ENCODE results near the gene GOT1. TPM values are rescaled to one million over a fixed set of nuclear protein-coding genes. Genes with fewer than 3 reads are reported as not detected.

The GOT1 gene
- total and polyA plus RNA-seq, 2 of the 8 experiments (the other 6 are each of a cell fraction or from before 2014, with no cell fraction given) = 16.7 to 47.0 TPM

DNA sequence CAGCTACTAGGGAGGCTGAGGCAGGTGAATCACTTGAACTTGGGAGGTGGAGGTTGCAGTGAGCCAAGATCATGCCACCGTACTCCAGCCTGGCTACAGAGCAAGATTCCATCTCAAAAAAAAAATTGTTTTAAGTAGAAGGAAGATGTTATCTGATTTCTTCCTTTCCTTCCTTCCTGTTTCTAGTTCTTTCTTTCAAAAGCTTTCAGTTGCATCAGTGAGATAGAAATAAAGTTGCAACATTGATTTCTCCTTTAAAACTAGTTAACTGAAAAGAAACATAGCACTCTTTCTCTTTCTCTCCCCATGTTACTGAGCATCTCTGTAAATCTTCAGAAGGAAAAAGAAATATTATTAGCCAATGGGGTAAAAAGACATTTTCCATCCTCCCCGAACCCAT, 63.8 kb downstream of the GOT1 start:
- H3K79me1 ChIP-seq (ENCODE audit: low read depth, low read length) = no peaks in the 10 kb centered on the region
- H2BK15ac ChIP-seq (ENCODE audit: low read length) = no peak overlapping the region
- H3K4me2 ChIP-seq (ENCODE audit: insufficient read depth in 1 of 2, low read depth in 2 of 2, low read length in 2 of 2) = no peak overlapping the region
- no peak overlapping the region for H2BK120ac ChIP-seq (replicated peaks; ENCODE audit: low read depth, low read length)
- H3K56ac ChIP-seq (replicated peaks; ENCODE audit: insufficient read length, low read depth, low read length) = no peak overlapping the region
- no peak overlapping the region for H3K9ac ChIP-seq (replicated peaks in 1 of 4; ENCODE audit: extremely low read depth in 1 of 4, low read depth in 3 of 4, low read length in 3 of 4)
- no peaks in the 10 kb centered on the region for H4K20me1 ChIP-seq (replicated peaks in 1 of 2; ENCODE audit: control insufficient read depth in 1 of 2, insufficient read depth in 2 of 2, low read length in 2 of 2)
- H3K27ac ChIP-seq (ENCODE audit: low read depth, low read length) = no peak overlapping the region
- no peak overlapping the region for H3K18ac ChIP-seq (ENCODE audit: extremely low read depth, low read length)
- no peaks in the 10 kb centered on the region for H3K27me3 ChIP-seq (replicated peaks in 1 of 4; ENCODE audit: control insufficient read depth in 3 of 4, extremely low read depth in 1 of 4, insufficient read depth in 3 of 4, low read length in 3 of 4)
- no peaks in the 10 kb centered on the region for H3K79me2 ChIP-seq (ENCODE audit: control insufficient read depth in 1 of 2, insufficient read depth in 2 of 2, low read length in 2 of 2)
- H4K8ac ChIP-seq (ENCODE audit: extremely low read depth, insufficient read depth, low read length) = no peak overlapping the region
- H2AFZ ChIP-seq (ENCODE audit: low read length) = no peak overlapping the region
- no peak overlapping the region for H3K14ac ChIP-seq (ENCODE audit: insufficient read length)
- ChIA-PET POLR2A (ENCODE audit: partially characterized antibody) (interaction anchor here (1.2 kb wide), 1 partner anchor 63 kb away, joined by 3 read pairs; the partner anchor contains the start of gene GOT1), CTCF (ENCODE audit: partially characterized antibody) (interaction anchor here (1.5 kb wide), 1 partner anchor 49 kb away, joined by 3 read pairs; no protein-coding TSS in a partner anchor)
- DNase-seq (ENCODE audit: low read depth in 1 of 2, low spot score in 2 of 2) (no peak), FAIRE-seq (no peak)
- no peak overlapping the region for H4K5ac ChIP-seq (ENCODE audit: insufficient read length, low read depth, low read length)
- no peak overlapping the region for H2BK20ac ChIP-seq (ENCODE audit: low read length)
- H2BK12ac ChIP-seq (ENCODE audit: low read depth, low read length) = no peak overlapping the region
- H4K91ac ChIP-seq (replicated peaks; ENCODE audit: insufficient read length, low read length) = no peak overlapping the region
- H3K4me1 ChIP-seq (replicated peaks in 1 of 4; ENCODE audit: control insufficient read depth in 3 of 4, insufficient read depth in 4 of 4, low read length in 3 of 4) = no peaks in the 10 kb centered on the region
- H2AK5ac ChIP-seq (ENCODE audit: low read depth, low read length) = no peak overlapping the region
- WGBS, 2 experiments (ENCODE audit: extremely low coverage in 1 of 2, insufficient coverage in 1 of 2, insufficient read length in 1 of 2, insufficient replicate concordance in 2 of 2, low coverage in 1 of 2, low lambda C conversion rate in 2 of 2, missing lambda C conversion rate in 1 of 2) = 84% methylated on average over 2 of the region's 2 CpGs; no CpG with 5 or more reads in 1 of the 2 experiments
- no peak overlapping the region for H3K4me3 ChIP-seq (ENCODE audit: extremely low read depth in 1 of 4, insufficient read depth in 2 of 4, low read depth in 3 of 4, low read length in 4 of 4)
- no peaks in the 10 kb centered on the region for H3K36me3 ChIP-seq (ENCODE audit: control insufficient read depth in 2 of 4, insufficient read depth in 4 of 4, low read length in 3 of 4)
- H3K9me3 ChIP-seq (ENCODE audit: insufficient read depth in 2 of 2, low read depth in 1 of 2, low read length in 1 of 2) = no peaks in the 10 kb centered on the region
- no peak overlapping the region for H3K23ac ChIP-seq (ENCODE audit: insufficient read length)
- no peak overlapping the region for H2BK5ac ChIP-seq (ENCODE audit: low read depth, low read length)
- no peak overlapping the region for H3K4ac ChIP-seq (replicated peaks; ENCODE audit: insufficient read length, low read depth, low read length)
- no peaks in the 10 kb centered on the region for H3K23me2 ChIP-seq (ENCODE audit: low read depth, low read length)
- no peak for TF ChIP-seq TAF1 (IDR thresholded peaks at IDR 0.05; ENCODE audit: low read depth, low read length)

Measured in H1 (cell line).